Measurements from ENCODE around the gene FAIM2.
"Not testable (repeated sequence)": the region's sequence is repeated elsewhere in the genome, so short reads cannot be mapped to it uniquely, and the experiment has no call there.

Gene FAIM2

DNA sequence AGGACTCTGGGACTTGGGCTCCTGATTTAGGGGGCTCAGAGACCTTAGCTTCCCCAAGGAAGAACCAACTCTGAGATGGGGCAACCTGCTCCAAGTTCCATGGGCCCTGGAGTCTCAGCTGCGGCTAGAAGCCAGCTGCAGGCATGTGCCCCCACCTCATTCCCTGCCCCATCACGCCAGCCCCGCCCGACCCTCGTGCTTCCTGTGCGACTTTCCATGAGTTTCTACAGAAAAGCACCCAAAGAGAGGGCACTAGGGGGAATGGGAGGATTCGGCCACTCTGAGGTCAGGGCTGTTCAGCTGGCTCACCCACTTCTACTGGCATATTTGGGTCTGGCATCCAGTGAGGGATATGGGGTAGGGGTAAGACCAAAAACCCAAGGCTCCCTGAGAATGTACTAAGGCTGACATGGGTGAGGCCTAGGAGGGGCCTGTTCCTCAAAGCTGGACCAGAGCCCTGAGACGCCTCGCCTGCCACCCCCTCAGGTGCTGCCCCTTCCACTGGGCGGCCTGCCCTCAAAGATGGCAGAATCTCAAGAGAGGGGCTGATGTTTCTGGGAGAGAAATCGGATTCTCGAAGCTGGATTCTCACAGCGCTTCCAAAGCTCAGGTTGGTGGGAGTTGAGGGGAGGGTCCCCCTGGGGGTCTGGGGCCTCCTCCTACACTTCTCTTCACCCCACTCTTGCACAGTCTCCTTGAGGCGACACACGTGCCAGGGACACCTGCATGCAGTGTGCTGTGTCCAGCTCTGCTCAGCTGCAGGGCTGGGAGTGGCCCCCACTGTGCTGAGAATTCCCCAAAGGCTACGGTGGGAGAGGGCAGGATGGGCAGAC, 22.1 kb downstream of the FAIM2 start:
- Histone ChIP-seq H3K36me3 (ENCODE audit: insufficient read depth) (no peaks in the 10 kb centered on the region), H3K4me2 (no peak overlapping the region), H3K27ac (no peak overlapping the region), H3K27me3 (ENCODE audit: insufficient read depth, low read depth) (peaks cover 37% of the 10 kb centered on the region), H2AFZ (ENCODE audit: low read depth) (no peak overlapping the region), H3K4me3 (IDR thresholded peaks at IDR 0.05; ENCODE audit: insufficient read depth, low read depth, low read length) (no peak overlapping the region), H3K9ac (no peak overlapping the region), H3K79me2 (ENCODE audit: insufficient read depth, low read depth) (no peaks in the 10 kb centered on the region), H3K4me1 (ENCODE audit: low read depth, poor library complexity, severe bottlenecking) (no peaks in the 10 kb centered on the region), H4K20me1 (ENCODE audit: insufficient read depth) (no peaks in the 10 kb centered on the region)
- TF ChIP-seq, protein P1, sequence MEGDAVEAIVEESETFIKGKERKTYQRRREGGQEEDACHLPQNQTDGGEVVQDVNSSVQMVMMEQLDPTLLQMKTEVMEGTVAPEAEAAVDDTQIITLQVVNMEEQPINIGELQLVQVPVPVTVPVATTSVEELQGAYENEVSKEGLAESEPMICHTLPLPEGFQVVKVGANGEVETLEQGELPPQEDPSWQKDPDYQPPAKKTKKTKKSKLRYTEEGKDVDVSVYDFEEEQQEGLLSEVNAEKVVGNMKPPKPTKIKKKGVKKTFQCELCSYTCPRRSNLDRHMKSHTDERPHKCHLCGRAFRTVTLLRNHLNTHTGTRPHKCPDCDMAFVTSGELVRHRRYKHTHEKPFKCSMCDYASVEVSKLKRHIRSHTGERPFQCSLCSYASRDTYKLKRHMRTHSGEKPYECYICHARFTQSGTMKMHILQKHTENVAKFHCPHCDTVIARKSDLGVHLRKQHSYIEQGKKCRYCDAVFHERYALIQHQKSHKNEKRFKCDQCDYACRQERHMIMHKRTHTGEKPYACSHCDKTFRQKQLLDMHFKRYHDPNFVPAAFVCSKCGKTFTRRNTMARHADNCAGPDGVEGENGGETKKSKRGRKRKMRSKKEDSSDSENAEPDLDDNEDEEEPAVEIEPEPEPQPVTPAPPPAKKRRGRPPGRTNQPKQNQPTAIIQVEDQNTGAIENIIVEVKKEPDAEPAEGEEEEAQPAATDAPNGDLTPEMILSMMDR (conservative IDR thresholded peaks at IDR 0.05; ENCODE audit: low read depth, low read length): no peak

DNA sequence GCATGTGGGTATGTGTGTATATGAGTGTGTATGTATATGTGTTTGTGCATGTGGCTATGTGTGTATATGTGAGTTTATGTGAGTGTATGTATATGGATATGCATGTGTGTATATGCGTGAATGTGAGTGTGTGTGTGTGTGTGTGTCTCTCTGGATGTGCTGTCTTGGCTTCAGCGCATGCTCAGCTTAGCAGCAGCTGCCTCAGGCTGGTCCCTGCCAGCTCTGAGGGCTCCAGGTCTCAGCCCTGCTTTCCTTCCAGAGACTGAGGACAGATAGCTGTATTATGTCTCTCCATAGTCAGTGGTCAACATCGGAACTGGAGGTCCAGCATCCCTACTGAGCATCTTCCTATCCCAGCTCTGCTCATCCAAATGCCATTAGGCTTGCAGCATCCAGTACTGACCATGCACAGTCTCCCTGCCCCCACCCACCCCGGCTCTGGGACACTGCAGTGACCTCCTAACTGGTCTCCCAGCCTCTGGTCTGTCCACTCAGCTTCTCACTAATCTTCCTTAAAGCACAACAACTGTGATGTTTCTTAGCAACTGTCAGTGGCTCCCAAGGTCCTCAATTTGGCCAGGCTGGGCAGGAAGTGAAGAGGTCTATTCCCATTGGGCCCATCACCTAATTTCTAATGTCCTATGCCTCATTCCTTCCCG, 22.8 kb downstream of the FAIM2 start:
- TF ChIP-seq, protein P1 (conservative IDR thresholded peaks at IDR 0.05; ENCODE audit: low read depth, low read length): no peak
- Histone ChIP-seq H3K4me2 (no peak overlapping the region), H3K4me1 (ENCODE audit: low read depth, poor library complexity, severe bottlenecking) (no peaks in the 10 kb centered on the region)

DNA sequence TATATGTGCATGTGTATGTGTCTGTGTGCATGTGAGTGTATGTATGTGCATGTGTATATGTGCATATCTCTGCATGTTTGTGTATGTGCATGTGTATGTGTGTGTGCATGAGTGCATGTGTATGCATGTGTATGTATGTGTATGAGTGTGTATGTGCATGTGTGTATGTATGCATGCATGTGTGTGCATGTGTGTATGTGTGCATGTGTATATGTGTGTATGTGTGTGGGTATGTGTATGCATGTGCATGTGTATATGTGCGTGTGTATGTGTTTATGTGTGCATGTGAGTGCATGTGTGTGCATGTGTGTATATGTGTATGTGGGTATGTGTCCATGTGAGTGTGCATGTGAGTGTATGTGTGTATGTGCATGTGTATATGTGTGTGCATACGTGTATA, 24.6 kb downstream of the FAIM2 start:
- not testable (repeated sequence) for H3K4me1 ChIP-seq (ENCODE audit: low read depth, poor library complexity, severe bottlenecking); H3K27ac ChIP-seq; H3K4me3 ChIP-seq (IDR thresholded peaks at IDR 0.05; ENCODE audit: insufficient read depth, low read depth, low read length); H3K36me3 ChIP-seq (ENCODE audit: insufficient read depth); H3K4me2 ChIP-seq; H3K79me2 ChIP-seq (ENCODE audit: insufficient read depth, low read depth); H2AFZ ChIP-seq (ENCODE audit: low read depth); H3K9ac ChIP-seq; H4K20me1 ChIP-seq (ENCODE audit: insufficient read depth)
- peaks cover 18% of the 10 kb centered on the region for H3K27me3 ChIP-seq (ENCODE audit: insufficient read depth, low read depth)

More for the DNA sequence above, 22.8 kb downstream of the FAIM2 start:
- no peak overlapping the region for H3K9ac ChIP-seq
- no peaks in the 10 kb centered on the region for H4K20me1 ChIP-seq (ENCODE audit: insufficient read depth)
- no peaks in the 10 kb centered on the region for H3K36me3 ChIP-seq (ENCODE audit: insufficient read depth)
- H2AFZ ChIP-seq (ENCODE audit: low read depth): no peak overlapping the region
- H3K79me2 ChIP-seq (ENCODE audit: insufficient read depth, low read depth): no peaks in the 10 kb centered on the region
- H3K27me3 ChIP-seq (ENCODE audit: insufficient read depth, low read depth): peaks cover 36% of the 10 kb centered on the region
- H3K27ac ChIP-seq: no peak overlapping the region
- no peak overlapping the region for H3K4me3 ChIP-seq (IDR thresholded peaks at IDR 0.05; ENCODE audit: insufficient read depth, low read depth, low read length)

DNA sequence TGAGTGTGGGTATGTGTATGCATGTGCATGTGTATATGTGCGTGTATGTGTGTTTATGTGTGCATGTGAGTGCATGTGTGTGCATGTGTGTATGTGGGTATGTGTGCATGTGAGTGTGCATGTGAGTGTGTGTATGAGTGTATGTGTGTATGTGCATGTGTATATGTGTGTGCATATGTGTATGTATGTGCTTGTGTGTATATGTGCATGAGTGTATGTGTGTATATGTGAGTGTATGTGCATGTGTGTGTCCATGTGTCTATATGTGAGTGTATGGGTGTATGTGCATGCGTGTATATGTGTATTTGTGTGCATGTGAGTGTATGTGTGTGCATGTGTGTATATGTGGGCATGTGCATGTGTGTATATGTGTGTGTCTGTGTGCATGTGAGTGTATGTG, 25.7 kb downstream of the FAIM2 start:
- Histone ChIP-seq H3K27me3 (ENCODE audit: insufficient read depth, low read depth) (peaks cover 7% of the 10 kb centered on the region; the same call in 1 of the 2 replicates), H3K36me3 (ENCODE audit: insufficient read depth) (no peaks in the 10 kb centered on the region), H4K20me1 (ENCODE audit: insufficient read depth) (no peaks in the 10 kb centered on the region), H3K4me3 (IDR thresholded peaks at IDR 0.05; ENCODE audit: insufficient read depth, low read depth, low read length) (no peak overlapping the region), H3K79me2 (ENCODE audit: insufficient read depth, low read depth) (no peaks in the 10 kb centered on the region), H3K9ac (no peak overlapping the region), H3K27ac (no peak overlapping the region), H2AFZ (ENCODE audit: low read depth) (no peak overlapping the region), H3K4me2 (no peak overlapping the region), H3K4me1 (ENCODE audit: low read depth, poor library complexity, severe bottlenecking) (no peaks in the 10 kb centered on the region)
- TF ChIP-seq, protein P1 (conservative IDR thresholded peaks at IDR 0.05; ENCODE audit: low read depth, low read length): no peak

DNA sequence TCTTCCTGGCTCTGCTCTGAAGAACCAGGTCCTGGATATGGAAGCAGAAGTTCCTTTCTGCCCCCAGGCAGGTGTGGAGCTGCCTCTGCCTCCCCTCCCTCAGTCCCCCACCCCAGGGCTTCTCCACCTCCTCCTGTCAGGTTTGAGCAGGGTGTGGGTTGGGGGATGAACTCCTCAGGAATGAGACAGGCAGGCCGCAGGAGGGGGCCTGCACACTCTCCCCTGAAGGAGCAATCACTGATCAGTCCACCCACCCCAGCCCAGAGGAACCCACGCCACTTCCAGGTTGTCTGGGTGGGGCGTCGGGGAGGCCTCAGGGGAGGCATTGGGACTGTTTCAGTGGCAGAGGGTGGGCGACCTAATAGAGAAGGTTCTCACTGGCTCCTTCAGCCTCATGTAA, 26.6 kb downstream of the FAIM2 start:
- no peak overlapping the region for H3K9ac ChIP-seq
- no peak overlapping the region for H3K27ac ChIP-seq
- H3K36me3 ChIP-seq (ENCODE audit: insufficient read depth): no peaks in the 10 kb centered on the region
- no peaks in the 10 kb centered on the region; the same call in 1 of the 2 replicates for H3K27me3 ChIP-seq (ENCODE audit: insufficient read depth, low read depth)
- no peak overlapping the region for H2AFZ ChIP-seq (ENCODE audit: low read depth)
- TF ChIP-seq, protein P1 (conservative IDR thresholded peaks at IDR 0.05; ENCODE audit: low read depth, low read length): no peak
- no peak overlapping the region for H3K4me2 ChIP-seq
- H3K4me3 ChIP-seq (IDR thresholded peaks at IDR 0.05; ENCODE audit: insufficient read depth, low read depth, low read length): no peak overlapping the region
- H4K20me1 ChIP-seq (ENCODE audit: insufficient read depth): no peaks in the 10 kb centered on the region
- H3K79me2 ChIP-seq (ENCODE audit: insufficient read depth, low read depth): no peaks in the 10 kb centered on the region
- H3K4me1 ChIP-seq (ENCODE audit: low read depth, poor library complexity, severe bottlenecking): no peaks in the 10 kb centered on the region

Data from KMS-11 (cell line).